Sigmoid colon (tissue), 7 donors: ENCODE measurements around the gene UFD1. TPM values are rescaled to one million over a fixed set of nuclear protein-coding genes. Genes with fewer than 3 reads are reported as not detected.

ENCODE experiments used
- DNase-seq: peaks from one replicate; pipeline ENCODE4 v3.0.0-alpha.2; 2019
- H3K27ac ChIP-seq, 4 donors: fragments of 200-600 bp; sonication (generic); one replicate each; pipeline ENCODE4 v1.5.1; 2016 to 2019; ENCODE audit warnings: mild to moderate bottlenecking in 1 of 4
- H3K27me3 ChIP-seq, 3 donors: fragments of 200-600 bp; sonication (generic); one replicate each; pipeline ENCODE4 v1.5.1; 2019; ENCODE audit warnings: mild to moderate bottlenecking in 1 of 3
- H3K36me3 ChIP-seq, 4 donors: fragments of 200-600 bp; sonication (generic); one replicate each; pipeline ENCODE4 v1.5.1; 2016 to 2019
- H3K4me1 ChIP-seq, 4 donors: fragments of 200-600 bp; sonication (generic); one replicate each; pipeline ENCODE4 v1.5.1; 2017 to 2019
- H3K4me3 ChIP-seq, 4 donors: fragments of 200-600 bp; sonication (generic); one replicate each; pipeline ENCODE4 v1.5.1; 2017 to 2019; ENCODE audit warnings: mild to moderate bottlenecking in 2 of 4, moderate library complexity in 1 of 4
- H3K9me3 ChIP-seq, 4 donors: fragments of 200-600 bp in 3 of 4; sonication (generic) in 3 of 4; one replicate each; pipeline versions ENCODE4 v1.5.1 to v1.6.1; 2013 to 2019
- EP300 ChIP-seq, 4 donors: sonication (generic); formaldehyde crosslinking; IDR thresholded peaks; one replicate each; pipeline ENCODE4 v1.6.1; 2017; ENCODE audit warnings: antibody characterized with exemption in 4 of 4
- POLR2A ChIP-seq, 2 donors: fragments of 450-650 bp; IDR thresholded peaks; one replicate each; pipeline ENCODE4 v1.6.1; 2016; ENCODE audit warnings: antibody characterized with exemption in 2 of 2, mild to moderate bottlenecking in 2 of 2, moderate library complexity in 2 of 2
- POLR2AphosphoS5 ChIP-seq, 4 donors: sonication (generic); formaldehyde crosslinking; IDR thresholded peaks; one replicate each; pipeline ENCODE4 v1.6.1; 2017; ENCODE audit warnings: antibody characterized with exemption in 4 of 4
- WGBS, 2 donors: extraction: QIAGEN DNeasy Blood & Tissue Kit; methylation state at CpG; one replicate each; pipeline ENCODE4 v1.1.7; 2013; 5-methylcytosine and 5-hydroxymethylcytosine counted together
- intact Hi-C: fragments of 100-400 bp; cut with DNase I; formaldehyde crosslinking; loops from one replicate; pipeline ENCODE4 v1.15.1; 2023
- polyA plus RNA-seq, 3 donors: library from polyadenylated mRNA; stranded (reverse); fragments of 200-250 nt; gene quantifications; one replicate each; pipeline ENCODE4 v1.2.3, GENCODE V29; 2013
- total RNA-seq, 4 donors: library from RNA; depleted of rRNA; stranded (reverse); fragments of >200 nt; gene quantifications; one replicate each; pipeline ENCODE4 v1.1.0, GENCODE V29; 2016
- TF ChIP-seq, protein P1 (sequence below), 4 experiments: fragments of 450-650 bp in 3 of 4; fragments of 200-600 bp in 1 of 4; IDR thresholded peaks; one replicate each; pipeline ENCODE4 v1.5.1; 2016 to 2019; ENCODE audit warnings: antibody characterized with exemption in 4 of 4, mild to moderate bottlenecking in 3 of 4, moderate library complexity in 2 of 4
- donor health status: healthy with polysubstance abuse.
- donor health status: Bipolar disorder and iron deficiency.
- donor health status: healthy.

UFD1 gene
- total and polyA plus RNA-seq, 7 donors = 28.5 to 131 (median 45.7) TPM

DNA sequence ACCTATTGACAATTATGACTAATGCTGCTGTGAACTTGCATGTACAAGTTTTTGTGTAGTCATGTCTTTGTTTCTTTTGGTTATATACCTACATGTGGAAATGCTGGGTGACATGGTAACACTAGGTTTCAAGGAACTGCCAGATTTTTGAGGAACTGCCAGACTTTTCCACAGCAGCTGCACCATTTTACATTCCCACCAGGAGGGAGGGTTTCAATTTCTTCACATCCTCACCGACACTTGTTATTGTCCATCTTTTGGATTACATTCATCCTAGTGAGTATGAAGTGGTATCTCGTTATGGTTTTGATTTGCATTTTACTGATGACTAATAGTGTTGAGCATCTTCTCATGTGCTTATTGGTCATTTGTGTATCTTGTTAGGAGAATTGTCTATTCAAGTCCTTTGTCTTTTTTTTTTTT lies 31.9 kb upstream of the UFD1 start:
- 67 to 97% methylated on average over 2 of the region's 2 CpGs for WGBS, 2 donors
- TF ChIP-seq POLR2AphosphoS5 (IDR thresholded peaks at IDR 0.05) (no peak), POLR2A (IDR thresholded peaks at IDR 0.05) (no peak)
- Histone ChIP-seq H3K27ac (no peak overlapping the region), H3K4me1 (peaks cover 0 to 2% (median 0%) of the 10 kb centered on the region in 4 donors), H3K27me3 (no peaks in the 10 kb centered on the region), H3K9me3 (peaks cover 0 to 3% (median 0%) of the 10 kb centered on the region in 4 donors), H3K4me3 (no peak overlapping the region), H3K36me3 (no peaks in the 10 kb centered on the region)
- intact Hi-C loops = no loop called here
- no peak for DNase-seq

DNA sequence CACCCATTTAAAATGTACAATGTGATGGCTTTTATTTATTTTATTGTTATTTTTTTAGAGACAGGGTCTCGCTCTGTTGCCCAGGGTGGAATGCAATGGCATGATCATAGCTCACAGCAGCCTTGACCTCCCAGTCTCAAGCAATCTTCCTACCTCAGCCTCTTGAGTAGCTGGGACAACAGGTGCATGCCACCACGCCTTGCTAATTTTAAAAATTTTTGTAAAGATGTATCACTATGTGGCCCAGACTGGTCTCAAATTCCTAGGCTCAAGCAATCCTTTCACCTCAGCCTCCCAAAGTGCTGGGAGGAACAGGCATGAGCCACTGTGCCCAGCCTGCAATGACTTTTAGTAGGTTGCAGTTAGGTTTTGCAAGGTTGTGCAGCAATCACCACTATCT lies 30.9 kb upstream of the UFD1 start:
- Histone ChIP-seq H3K4me1 (peaks cover 0 to 2% (median 0%) of the 10 kb centered on the region in 4 donors), H3K36me3 (no peaks in the 10 kb centered on the region), H3K27ac (no peak overlapping the region), H3K9me3 (peaks cover 0 to 3% (median 0%) of the 10 kb centered on the region in 4 donors), H3K27me3 (no peaks in the 10 kb centered on the region), H3K4me3 (no peak overlapping the region)
- TF ChIP-seq POLR2AphosphoS5 (IDR thresholded peaks at IDR 0.05) = no peak
- TF ChIP-seq EP300 (IDR thresholded peaks at IDR 0.05) = no peak
- TF ChIP-seq, protein P1, sequence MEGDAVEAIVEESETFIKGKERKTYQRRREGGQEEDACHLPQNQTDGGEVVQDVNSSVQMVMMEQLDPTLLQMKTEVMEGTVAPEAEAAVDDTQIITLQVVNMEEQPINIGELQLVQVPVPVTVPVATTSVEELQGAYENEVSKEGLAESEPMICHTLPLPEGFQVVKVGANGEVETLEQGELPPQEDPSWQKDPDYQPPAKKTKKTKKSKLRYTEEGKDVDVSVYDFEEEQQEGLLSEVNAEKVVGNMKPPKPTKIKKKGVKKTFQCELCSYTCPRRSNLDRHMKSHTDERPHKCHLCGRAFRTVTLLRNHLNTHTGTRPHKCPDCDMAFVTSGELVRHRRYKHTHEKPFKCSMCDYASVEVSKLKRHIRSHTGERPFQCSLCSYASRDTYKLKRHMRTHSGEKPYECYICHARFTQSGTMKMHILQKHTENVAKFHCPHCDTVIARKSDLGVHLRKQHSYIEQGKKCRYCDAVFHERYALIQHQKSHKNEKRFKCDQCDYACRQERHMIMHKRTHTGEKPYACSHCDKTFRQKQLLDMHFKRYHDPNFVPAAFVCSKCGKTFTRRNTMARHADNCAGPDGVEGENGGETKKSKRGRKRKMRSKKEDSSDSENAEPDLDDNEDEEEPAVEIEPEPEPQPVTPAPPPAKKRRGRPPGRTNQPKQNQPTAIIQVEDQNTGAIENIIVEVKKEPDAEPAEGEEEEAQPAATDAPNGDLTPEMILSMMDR (IDR thresholded peaks at IDR 0.05) = no peak
- no peak for TF ChIP-seq POLR2A (IDR thresholded peaks at IDR 0.05)
- intact Hi-C loops = no loop called here
- 92 to 95% methylated on average over 2 of the region's 2 CpGs for WGBS, 2 donors
- DNase-seq = no peak

DNA sequence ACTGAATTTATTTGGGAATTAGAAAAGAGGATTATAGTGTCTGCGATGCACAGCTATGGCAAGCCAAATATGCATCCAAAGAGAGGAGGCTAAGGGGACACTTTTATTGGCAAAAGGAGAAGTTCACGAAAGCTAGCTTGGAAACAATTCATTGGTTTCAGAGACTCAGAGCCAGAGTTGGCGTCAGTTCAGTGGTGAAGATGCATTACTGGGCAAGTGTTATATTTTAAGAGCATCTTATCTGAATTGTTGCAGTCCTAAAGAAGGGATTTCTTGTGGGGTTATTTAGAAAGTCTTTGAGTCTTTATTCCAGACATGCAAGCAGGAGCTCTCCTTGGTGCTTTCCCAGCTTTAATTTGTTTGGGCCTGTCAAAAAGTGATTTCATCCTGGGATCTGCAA lies 30.2 kb upstream of the UFD1 start:
- 86 to 97% methylated on average over 3 of the region's 3 CpGs for WGBS, 2 donors

DNA sequence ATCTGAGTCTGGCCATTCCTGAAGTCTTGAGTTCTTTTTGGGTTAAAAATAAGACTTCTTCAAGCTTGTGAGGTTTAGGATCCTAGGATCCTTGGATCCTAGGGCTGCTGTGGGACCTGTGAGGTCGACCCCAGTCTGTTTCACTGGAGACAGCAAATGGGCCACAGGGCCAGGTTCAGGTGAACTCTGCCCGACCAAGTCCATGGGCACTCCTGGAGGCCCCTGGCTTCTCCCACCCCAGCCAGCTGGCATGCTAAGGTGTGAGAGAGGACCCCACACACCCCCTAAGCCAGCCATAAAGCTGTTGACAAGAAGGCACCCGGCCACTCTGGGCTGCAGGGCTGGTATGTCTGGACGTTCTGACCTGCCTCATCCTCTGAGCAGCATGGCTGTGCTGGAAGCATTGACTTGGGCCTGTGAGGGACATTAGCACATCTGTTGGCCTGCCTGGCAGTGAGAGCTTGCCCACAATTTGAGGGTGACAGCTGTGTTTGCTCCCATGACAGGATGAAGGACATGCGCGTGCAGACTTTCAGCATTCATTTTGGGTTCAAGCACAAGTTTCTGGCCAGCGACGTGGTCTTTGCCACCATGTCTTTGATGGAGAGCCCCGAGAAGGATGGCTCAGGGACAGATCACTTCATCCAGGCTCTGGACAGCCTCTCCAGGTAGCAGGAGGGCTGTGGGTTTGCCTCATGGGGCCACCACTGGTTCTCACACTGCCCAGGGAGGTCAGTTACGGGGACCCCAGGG lies 29.2 kb upstream of the UFD1 start:
- DNase-seq = no peak
- Histone ChIP-seq H3K9me3 (no peaks in the 10 kb centered on the region), H3K4me1 (no peaks in the 10 kb centered on the region), H3K4me3 (no peak overlapping the region), H3K36me3 (no peaks in the 10 kb centered on the region), H3K27ac (no peak overlapping the region), H3K27me3 (no peaks in the 10 kb centered on the region)
- intact Hi-C loops = no loop called here
- TF ChIP-seq, protein P1 (IDR thresholded peaks at IDR 0.05) = no peak
- no peak for TF ChIP-seq POLR2AphosphoS5 (IDR thresholded peaks at IDR 0.05)
- no peak for TF ChIP-seq EP300 (IDR thresholded peaks at IDR 0.05)
- no peak for TF ChIP-seq POLR2A (IDR thresholded peaks at IDR 0.05)
- WGBS, 2 donors = 95 to 96% methylated on average over 10 of the region's 10 CpGs

More for the DNA sequence above, 30.2 kb upstream of the UFD1 start:
- Histone ChIP-seq H3K27ac (no peak overlapping the region), H3K36me3 (no peaks in the 10 kb centered on the region), H3K4me3 (no peak overlapping the region), H3K27me3 (no peaks in the 10 kb centered on the region), H3K9me3 (peaks cover 0 to 3% (median 0%) of the 10 kb centered on the region in 4 donors), H3K4me1 (peaks cover 0 to 2% (median 0%) of the 10 kb centered on the region in 4 donors)
- DNase-seq = no peak
- no peak for TF ChIP-seq POLR2A (IDR thresholded peaks at IDR 0.05)
- no peak for TF ChIP-seq EP300 (IDR thresholded peaks at IDR 0.05)
- no peak for TF ChIP-seq POLR2AphosphoS5 (IDR thresholded peaks at IDR 0.05)
- TF ChIP-seq, protein P1 (IDR thresholded peaks at IDR 0.05) = no peak
- intact Hi-C loops = no loop called here

DNA sequence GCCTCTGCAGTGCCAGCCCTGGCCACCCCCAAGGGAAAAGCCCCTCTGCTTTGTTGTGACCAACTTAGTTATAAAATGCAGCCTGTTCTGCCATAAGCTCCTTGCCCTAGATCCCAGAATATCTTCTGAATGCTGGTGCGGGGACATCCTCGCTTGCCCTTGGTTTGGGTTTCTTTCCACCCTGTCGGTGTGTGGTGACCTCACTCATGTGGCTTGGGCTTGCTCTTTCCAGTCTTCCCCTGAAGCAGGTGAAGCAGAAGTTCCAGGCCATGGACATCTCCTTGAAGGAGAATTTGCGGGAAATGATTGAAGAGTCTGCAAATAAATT lies 28.5 kb upstream of the UFD1 start:
- WGBS, 2 donors = 96 to 98% methylated on average over 4 of the region's 4 CpGs
- Histone ChIP-seq H3K36me3 (no peaks in the 10 kb centered on the region), H3K9me3 (no peaks in the 10 kb centered on the region), H3K4me1 (no peaks in the 10 kb centered on the region), H3K4me3 (no peak overlapping the region), H3K27ac (no peak overlapping the region), H3K27me3 (no peaks in the 10 kb centered on the region)
- no peak for DNase-seq
- intact Hi-C loops = no loop called here
- TF ChIP-seq EP300 (IDR thresholded peaks at IDR 0.05) (no peak), POLR2A (IDR thresholded peaks at IDR 0.05) (no peak)

DNA sequence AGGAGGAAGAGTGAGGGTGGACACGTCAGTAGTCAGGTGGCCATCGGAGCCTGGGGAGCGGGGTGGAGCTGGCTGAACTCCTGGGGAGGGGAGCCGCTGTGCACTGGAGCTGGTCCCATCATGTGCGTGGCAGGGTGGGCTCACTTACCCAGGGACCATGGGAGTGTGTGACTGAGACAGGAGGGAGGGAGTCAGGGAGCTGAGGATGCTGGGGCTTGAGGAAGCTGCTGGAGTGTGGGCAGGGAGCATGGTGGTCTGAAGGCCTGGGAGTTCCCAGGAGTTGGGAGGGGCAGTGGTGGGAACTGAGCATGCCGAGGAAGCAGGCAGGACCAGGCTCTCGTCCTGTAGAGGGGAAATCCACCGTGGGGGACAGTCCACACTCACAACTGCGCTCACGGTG lies 27.2 kb upstream of the UFD1 start:
- Histone ChIP-seq H3K27ac (no peak overlapping the region), H3K9me3 (no peaks in the 10 kb centered on the region), H3K36me3 (no peaks in the 10 kb centered on the region), H3K4me3 (no peak overlapping the region), H3K4me1 (no peaks in the 10 kb centered on the region), H3K27me3 (no peaks in the 10 kb centered on the region)
- TF ChIP-seq POLR2A (IDR thresholded peaks at IDR 0.05) (no peak), EP300 (IDR thresholded peaks at IDR 0.05) (no peak), POLR2AphosphoS5 (IDR thresholded peaks at IDR 0.05) (no peak)
- TF ChIP-seq, protein P1 (IDR thresholded peaks at IDR 0.05) = no peak
- WGBS, 2 donors = 90 to 95% methylated on average over 10 of the region's 10 CpGs
- DNase-seq = no peak
- intact Hi-C loops = no loop called here
